ENCODE data around the gene ARHGEF38.

The ARHGEF38 gene

DNA sequence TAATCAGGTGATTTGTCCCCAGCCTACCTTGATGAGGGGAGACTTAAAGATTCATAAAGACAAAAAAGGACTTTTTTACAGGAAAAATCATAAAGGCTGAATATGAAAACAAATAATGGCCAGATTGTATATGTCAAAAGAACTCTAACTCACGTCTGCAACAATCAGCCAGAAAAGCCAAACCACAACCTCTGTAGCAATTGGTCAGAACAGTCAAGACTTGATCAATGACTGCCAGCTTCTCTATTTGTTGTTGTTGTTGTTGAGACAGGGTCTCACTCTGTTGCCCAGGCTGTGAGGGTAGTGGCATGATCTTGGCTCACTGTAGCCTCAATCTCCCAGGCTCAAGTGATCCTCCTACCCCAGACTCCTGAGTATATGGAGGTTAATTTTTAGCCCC, 42.7 kb upstream of the ARHGEF38 start:
- POLR2A ChIA-PET: no interaction called here
- no peaks in the 10 kb centered on the region for H3K9me3 ChIP-seq (ENCODE audit: control insufficient read depth, insufficient read depth, low read depth, low read length)
- CTCF ChIA-PET: no interaction called here
- no peaks in the 10 kb centered on the region for H3K36me3 ChIP-seq (ENCODE audit: control insufficient read depth in 2 of 2, insufficient read depth in 1 of 2, low read length in 2 of 2)
- H3K4me1 ChIP-seq (ENCODE audit: control insufficient read depth, insufficient read depth, low read length): no peaks in the 10 kb centered on the region
- TF ChIP-seq ZNF560 (tag by site-specific recombination; IDR thresholded peaks at IDR 0.05; ENCODE audit: borderline replicate concordance): no peak
- no peak for TF ChIP-seq ZNF324 (tag by site-specific recombination; IDR thresholded peaks at IDR 0.05)
- TF ChIP-seq ZNF654 (tag by site-specific recombination; IDR thresholded peaks at IDR 0.05; ENCODE audit: low read depth): no peak
- no peak for TF ChIP-seq KLF8 (tag by site-specific recombination; IDR thresholded peaks at IDR 0.05)
- TF ChIP-seq ZNF175 (tag by site-specific recombination; IDR thresholded peaks at IDR 0.05): no peak
- TF ChIP-seq ZNF510 (tag by site-specific recombination; IDR thresholded peaks at IDR 0.05; ENCODE audit: insufficient replicate concordance): no peak
- no peak for TF ChIP-seq HOXC10 (CRISPR knock-in tag; IDR thresholded peaks at IDR 0.05)
- no peak overlapping the region for H3K27ac ChIP-seq (ENCODE audit: extremely low read depth, low read depth, low read length)
- H3K4me3 ChIP-seq (ENCODE audit: low read depth, low read length): no peak overlapping the region

DNA sequence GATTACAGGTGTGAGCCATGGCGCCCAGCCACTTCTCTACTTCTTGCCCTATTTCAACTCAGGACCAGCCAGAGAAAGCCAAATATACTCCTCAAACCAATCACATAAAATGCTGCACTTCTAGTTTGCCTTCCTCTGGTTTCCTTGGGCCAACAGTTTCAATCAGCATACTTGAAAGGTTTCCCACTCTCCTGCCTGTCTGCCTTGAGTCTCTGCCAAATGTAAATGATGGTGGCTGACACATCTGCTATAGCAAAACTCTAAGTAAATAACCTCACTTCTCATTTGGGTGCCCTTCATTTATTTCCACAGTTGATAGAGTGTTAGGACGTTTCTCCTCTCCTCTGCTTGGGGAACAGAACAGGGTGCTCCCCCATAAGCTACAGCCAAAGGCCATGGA, 42.2 kb upstream of the ARHGEF38 start:
- ChIA-PET CTCF (interaction anchor here (0.7 kb wide), 1 partner anchor 164 kb away, joined by 3 read pairs; no protein-coding TSS in a partner anchor), POLR2A (no interaction called here)
- TF ChIP-seq, protein P1, sequence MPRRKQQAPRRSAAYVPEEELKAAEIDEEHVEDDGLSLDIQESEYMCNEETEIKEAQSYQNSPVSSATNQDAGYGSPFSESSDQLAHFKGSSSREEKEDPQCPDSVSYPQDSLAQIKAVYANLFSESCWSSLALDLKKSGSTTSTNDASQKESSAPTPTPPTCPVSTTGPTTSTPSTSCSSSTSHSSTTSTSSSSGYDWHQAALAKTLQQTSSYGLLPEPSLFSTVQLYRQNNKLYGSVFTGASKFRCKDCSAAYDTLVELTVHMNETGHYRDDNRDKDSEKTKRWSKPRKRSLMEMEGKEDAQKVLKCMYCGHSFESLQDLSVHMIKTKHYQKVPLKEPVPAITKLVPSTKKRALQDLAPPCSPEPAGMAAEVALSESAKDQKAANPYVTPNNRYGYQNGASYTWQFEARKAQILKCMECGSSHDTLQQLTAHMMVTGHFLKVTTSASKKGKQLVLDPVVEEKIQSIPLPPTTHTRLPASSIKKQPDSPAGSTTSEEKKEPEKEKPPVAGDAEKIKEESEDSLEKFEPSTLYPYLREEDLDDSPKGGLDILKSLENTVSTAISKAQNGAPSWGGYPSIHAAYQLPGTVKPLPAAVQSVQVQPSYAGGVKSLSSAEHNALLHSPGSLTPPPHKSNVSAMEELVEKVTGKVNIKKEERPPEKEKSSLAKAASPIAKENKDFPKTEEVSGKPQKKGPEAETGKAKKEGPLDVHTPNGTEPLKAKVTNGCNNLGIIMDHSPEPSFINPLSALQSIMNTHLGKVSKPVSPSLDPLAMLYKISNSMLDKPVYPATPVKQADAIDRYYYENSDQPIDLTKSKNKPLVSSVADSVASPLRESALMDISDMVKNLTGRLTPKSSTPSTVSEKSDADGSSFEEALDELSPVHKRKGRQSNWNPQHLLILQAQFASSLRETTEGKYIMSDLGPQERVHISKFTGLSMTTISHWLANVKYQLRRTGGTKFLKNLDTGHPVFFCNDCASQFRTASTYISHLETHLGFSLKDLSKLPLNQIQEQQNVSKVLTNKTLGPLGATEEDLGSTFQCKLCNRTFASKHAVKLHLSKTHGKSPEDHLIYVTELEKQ (tag by site-specific recombination; IDR thresholded peaks at IDR 0.05; ENCODE audit: borderline replicate concordance): no peak
- TF ChIP-seq ZBTB8A (tag by site-specific recombination; IDR thresholded peaks at IDR 0.05) (no peak), ZNF121 (tag by site-specific recombination; IDR thresholded peaks at IDR 0.05) (no peak), ZNF433 (tag by site-specific recombination; IDR thresholded peaks at IDR 0.05; ENCODE audit: low read depth) (no peak), ZNF138 (tag by site-specific recombination; IDR thresholded peaks at IDR 0.05; ENCODE audit: borderline replicate concordance) (no peak), KLF8 (tag by site-specific recombination; IDR thresholded peaks at IDR 0.05) (no peak), KLF7 (tag by site-specific recombination; IDR thresholded peaks at IDR 0.05; ENCODE audit: borderline replicate concordance) (no peak), ZEB2 (tag by site-specific recombination; IDR thresholded peaks at IDR 0.05) (no peak), GLI2 (tag by site-specific recombination; IDR thresholded peaks at IDR 0.05; ENCODE audit: borderline replicate concordance, low read depth) (no peak), WT1 (tag by site-specific recombination; IDR thresholded peaks at IDR 0.05) (no peak), ZNF266 (tag by site-specific recombination; IDR thresholded peaks at IDR 0.05; ENCODE audit: low read depth) (no peak)
- TF ChIP-seq, protein P2, sequence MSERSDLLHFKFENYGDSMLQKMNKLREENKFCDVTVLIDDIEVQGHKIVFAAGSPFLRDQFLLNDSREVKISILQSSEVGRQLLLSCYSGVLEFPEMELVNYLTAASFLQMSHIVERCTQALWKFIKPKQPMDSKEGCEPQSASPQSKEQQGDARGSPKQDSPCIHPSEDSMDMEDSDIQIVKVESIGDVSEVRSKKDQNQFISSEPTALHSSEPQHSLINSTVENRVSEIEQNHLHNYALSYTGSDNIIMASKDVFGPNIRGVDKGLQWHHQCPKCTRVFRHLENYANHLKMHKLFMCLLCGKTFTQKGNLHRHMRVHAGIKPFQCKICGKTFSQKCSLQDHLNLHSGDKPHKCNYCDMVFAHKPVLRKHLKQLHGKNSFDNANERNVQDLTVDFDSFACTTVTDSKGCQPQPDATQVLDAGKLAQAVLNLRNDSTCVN (tag by site-specific recombination; optimal IDR thresholded peaks at IDR 0.05): no peak
- TF ChIP-seq, protein P3, sequence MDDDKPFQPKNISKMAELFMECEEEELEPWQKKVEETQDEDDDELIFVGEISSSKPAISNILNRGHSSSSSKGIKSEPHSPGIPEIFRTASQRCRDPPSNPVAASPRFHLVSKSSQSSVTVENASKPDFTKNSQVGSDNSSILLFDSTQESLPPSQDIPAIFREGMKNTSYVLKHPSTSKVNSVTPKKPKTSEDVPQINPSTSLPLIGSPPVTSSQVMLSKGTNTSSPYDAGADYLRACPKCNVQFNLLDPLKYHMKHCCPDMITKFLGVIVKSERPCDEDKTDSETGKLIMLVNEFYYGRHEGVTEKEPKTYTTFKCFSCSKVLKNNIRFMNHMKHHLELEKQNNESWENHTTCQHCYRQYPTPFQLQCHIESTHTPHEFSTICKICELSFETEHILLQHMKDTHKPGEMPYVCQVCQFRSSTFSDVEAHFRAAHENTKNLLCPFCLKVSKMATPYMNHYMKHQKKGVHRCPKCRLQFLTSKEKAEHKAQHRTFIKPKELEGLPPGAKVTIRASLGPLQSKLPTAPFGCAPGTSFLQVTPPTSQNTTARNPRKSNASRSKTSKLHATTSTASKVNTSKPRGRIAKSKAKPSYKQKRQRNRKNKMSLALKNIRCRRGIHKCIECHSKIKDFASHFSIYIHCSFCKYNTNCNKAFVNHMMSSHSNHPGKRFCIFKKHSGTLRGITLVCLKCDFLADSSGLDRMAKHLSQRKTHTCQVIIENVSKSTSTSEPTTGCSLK (tag by site-specific recombination; IDR thresholded peaks at IDR 0.05): no peak

More for the DNA sequence above, 42.2 kb upstream of the ARHGEF38 start:
- no peak overlapping the region for H3K27ac ChIP-seq (ENCODE audit: extremely low read depth, low read depth, low read length)
- no peaks in the 10 kb centered on the region for H3K36me3 ChIP-seq (ENCODE audit: control insufficient read depth in 2 of 2, insufficient read depth in 1 of 2, low read length in 2 of 2)
- no peaks in the 10 kb centered on the region for H3K4me1 ChIP-seq (ENCODE audit: control insufficient read depth, insufficient read depth, low read length)
- no peaks in the 10 kb centered on the region for H3K9me3 ChIP-seq (ENCODE audit: control insufficient read depth, insufficient read depth, low read depth, low read length)
- no peak overlapping the region for H3K4me3 ChIP-seq (ENCODE audit: low read depth, low read length)

All from HEK293 (cell line).